22Rv1 (cell line): ENCODE results near the gene IL22RA2.

Source experiments
- H3K27ac ChIP-seq: fragments of 450-650 bp; 2 replicates; pipeline ENCODE4 v1.5.1; 2017
- ZFX ChIP-seq: fragments of 450-650 bp; IDR thresholded peaks from 2 replicates; pipeline ENCODE4 v1.6.1; 2017; ENCODE audit warnings: antibody characterized with exemption, borderline replicate concordance
- TF ChIP-seq, protein P1 (sequence below): fragments of 450-650 bp; IDR thresholded peaks from 2 replicates; pipeline ENCODE4 v1.5.1; 2017; ENCODE audit warnings: mild to moderate bottlenecking

IL22RA2 gene

DNA sequence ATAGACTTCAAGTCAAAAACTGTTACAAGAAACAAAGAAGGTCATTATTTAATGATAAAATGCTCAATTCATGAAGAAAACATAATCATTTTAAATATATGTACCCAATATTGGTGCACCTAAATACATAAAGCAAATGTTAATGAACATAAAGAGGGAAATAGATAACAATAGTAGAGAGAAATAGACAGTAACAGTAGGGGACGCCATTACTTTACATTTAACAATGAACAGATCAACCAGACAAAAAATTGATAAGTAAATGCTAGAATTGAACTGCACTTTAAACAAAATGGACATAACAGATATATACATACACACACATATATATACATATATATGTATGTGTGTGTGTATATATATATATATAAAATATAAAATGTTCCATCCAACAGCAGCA is 37.4 kb downstream of the IL22RA2 start:
- H3K27ac ChIP-seq, result no peak overlapping the region
- TF ChIP-seq ZFX, result no peak
- TF ChIP-seq, protein P1, sequence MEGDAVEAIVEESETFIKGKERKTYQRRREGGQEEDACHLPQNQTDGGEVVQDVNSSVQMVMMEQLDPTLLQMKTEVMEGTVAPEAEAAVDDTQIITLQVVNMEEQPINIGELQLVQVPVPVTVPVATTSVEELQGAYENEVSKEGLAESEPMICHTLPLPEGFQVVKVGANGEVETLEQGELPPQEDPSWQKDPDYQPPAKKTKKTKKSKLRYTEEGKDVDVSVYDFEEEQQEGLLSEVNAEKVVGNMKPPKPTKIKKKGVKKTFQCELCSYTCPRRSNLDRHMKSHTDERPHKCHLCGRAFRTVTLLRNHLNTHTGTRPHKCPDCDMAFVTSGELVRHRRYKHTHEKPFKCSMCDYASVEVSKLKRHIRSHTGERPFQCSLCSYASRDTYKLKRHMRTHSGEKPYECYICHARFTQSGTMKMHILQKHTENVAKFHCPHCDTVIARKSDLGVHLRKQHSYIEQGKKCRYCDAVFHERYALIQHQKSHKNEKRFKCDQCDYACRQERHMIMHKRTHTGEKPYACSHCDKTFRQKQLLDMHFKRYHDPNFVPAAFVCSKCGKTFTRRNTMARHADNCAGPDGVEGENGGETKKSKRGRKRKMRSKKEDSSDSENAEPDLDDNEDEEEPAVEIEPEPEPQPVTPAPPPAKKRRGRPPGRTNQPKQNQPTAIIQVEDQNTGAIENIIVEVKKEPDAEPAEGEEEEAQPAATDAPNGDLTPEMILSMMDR, result peak; percentile 34

DNA sequence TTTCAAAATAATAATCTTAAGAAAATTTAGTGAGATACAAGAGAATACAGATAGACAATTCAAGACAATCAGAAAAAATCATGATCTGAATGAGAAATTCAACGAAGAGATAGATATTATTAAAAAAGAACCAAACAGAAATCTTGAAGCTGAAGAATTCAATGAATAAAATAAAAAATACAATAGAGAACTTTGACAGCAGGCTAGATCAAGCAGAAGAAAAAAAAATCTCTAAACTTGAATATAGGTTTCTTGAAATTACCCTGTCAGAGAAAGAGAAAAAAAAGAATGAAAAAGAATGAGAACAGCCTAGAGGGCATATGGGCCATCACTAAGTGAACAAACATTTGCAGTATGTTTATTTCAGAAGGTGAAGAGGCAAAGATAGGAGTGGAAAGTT is 39.0 kb downstream of the IL22RA2 start:
- no peak overlapping the region for H3K27ac ChIP-seq
- TF ChIP-seq ZFX, result no peak
- TF ChIP-seq, protein P1, result no peak

DNA sequence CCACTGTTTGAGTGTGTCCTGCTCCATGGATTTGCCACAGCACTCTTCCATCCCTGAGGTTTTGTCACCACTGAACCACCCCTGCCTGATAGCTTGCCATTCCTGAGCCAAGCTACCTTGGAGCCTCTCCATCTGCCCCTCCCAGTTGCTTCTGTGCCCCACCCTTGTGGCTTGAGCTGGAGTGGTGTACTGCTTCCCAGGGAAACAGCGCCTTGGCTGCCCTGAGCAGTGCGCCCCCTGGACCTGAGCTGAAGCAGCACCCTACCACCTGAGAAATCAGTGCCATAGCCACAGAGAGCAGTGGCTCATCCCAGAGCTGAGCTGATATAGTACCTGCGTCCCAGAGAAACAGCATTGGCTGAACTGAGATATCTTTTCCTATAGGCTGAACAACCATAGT is 40.3 kb downstream of the IL22RA2 start:
- H3K27ac ChIP-seq, result no peak overlapping the region
- TF ChIP-seq, protein P1, result no peak
- no peak for TF ChIP-seq ZFX

DNA sequence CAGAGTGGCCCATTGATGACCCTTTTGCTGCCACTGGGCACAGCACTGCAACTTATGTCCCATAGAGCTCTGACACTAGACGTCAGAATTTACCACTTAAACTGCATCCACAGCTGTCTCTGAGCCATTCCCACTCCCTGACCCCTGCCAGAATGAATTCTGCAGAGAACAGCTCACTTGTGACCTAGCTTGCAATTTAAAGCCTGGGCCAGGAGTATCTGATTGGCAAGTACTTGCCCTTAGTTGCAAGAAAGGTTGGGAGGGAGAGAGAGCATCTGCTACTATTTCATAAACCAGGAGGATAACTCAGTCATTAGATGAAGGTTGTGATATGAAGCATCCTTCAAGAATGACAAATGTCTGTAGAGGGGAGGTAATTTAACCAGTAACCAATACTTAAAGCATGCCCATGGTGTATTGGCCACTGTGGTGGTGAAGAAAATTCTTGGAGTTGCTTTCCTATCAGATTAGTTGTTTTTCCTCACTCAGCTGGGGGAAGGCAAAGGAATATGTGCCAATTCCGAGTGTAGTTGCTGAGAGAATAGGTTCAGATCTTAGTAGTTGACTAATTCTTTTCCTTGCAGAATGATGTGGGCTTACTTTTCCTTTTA is 46.5 kb downstream of the IL22RA2 start:
- TF ChIP-seq, protein P1, result no peak
- TF ChIP-seq ZFX, result no peak
- no peak overlapping the region for H3K27ac ChIP-seq

DNA sequence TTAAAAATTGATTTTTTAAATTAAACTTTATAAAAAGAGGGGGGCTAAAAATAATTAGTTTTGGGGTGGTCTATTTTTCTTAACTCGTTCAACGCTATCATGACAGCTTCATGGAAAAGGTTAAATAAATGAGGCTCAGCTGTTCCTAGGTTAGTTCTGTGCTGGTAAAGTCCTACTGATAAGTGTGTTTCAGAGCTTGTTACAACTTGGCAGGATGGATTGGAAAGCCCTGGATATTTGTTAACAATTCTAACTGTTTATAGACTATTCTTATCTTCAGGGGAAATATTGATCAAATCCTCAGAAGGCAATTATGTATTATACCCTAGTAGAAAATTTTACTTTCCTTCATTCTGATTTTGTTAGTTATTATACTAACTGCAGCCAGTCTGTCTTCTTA is 50.4 kb downstream of the IL22RA2 start:
- no peak overlapping the region for H3K27ac ChIP-seq
- TF ChIP-seq, protein P1, result no peak
- TF ChIP-seq ZFX, result no peak

DNA sequence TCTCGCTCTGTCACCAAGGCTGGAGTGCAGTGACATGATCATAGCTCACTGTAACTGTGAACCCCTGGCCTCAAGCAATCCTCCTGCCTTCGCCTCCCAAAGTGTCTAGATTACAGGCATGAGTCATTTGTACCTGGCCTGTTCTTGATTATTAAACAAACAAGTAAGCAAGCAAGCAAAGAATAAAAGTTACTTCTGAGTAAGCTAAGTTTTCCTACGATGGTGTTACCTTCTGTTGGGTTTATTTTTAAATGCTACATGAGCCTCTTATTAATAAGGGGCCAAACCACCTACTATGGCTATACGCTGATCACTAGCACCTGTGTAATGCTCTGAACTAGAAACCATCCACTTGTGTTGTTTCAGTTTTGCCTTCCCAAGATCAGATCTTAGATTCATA is 50.8 kb downstream of the IL22RA2 start:
- TF ChIP-seq, protein P1, result no peak
- no peak for TF ChIP-seq ZFX
- no peak overlapping the region for H3K27ac ChIP-seq

DNA sequence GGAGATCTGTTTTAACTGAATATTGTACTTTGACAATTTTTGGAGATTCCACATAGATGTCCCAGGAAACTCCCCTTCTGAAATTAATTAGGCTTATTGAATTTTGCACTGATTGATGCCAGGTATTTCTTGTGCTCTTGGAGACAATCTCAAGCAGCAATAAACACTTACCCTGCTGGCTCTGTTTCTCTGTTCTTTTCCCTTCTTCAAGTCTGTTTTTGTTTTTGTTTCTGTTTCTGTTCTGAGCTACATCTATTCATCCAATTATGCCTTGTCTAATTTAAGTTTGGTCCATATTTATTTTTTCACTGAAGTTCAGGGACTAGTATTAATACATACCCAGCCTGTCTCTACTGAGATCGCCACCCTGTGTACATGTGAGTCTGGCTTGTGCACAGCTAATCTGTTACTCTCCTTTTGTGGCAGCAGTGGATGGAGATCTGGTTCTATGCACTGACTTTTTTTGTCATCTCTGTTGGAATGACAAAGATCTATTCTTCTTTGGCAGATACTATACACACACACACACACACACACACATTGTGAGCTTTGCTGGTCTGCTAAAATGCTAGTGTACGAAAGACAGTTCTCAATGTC is 51.9 kb downstream of the IL22RA2 start:
- H3K27ac ChIP-seq, result peak overlapping the region; percentile 8; the same call in 1 of the 2 replicates
- TF ChIP-seq, protein P1, result no peak
- no peak for TF ChIP-seq ZFX
